Stomach (tissue), 9 donors: ENCODE results near the gene ADAMTS12. TPM values are rescaled to one million over a fixed set of nuclear protein-coding genes. Genes with fewer than 3 reads are reported as not detected.
A peak's percentile ranks its signal among the peaks of the same experiment; 100 is the strongest.

ENCODE experiments used
- DNase-seq, 2 donors: peaks; one replicate each; pipeline versions ENCODE4 v3.0.0 to v3.0.0-alpha.2; 2013 to 2019
- H3K27ac ChIP-seq, 5 donors: fragments of 200-600 bp in 4 of 5; sonication (generic) in 4 of 5; one replicate each; pipeline ENCODE4 v1.5.1; 2013 to 2019; ENCODE audit warnings: mild to moderate bottlenecking in 1 of 5, moderate library complexity in 1 of 5
- H3K27me3 ChIP-seq, 3 donors: fragments of 200-600 bp; sonication (generic); one replicate each; pipeline ENCODE4 v1.5.1; 2017 to 2019; ENCODE audit warnings: mixed run types in 1 of 3
- H3K36me3 ChIP-seq, 4 donors: fragments of 200-600 bp; sonication (generic); 1 replicate in 3 of 4; 2 replicates in 1 of 4; pipeline ENCODE4 v1.5.1; 2016 to 2019
- H3K4me1 ChIP-seq, 4 donors: fragments of 200-600 bp; sonication (generic); one replicate each; pipeline ENCODE4 v1.5.1; 2016 to 2019
- H3K4me3 ChIP-seq, 4 donors: fragments of 200-600 bp; sonication (generic) in 3 of 4; one replicate each; pipeline ENCODE4 v1.5.1; 2016 to 2019; ENCODE audit warnings: mild to moderate bottlenecking in 1 of 4
- H3K9me3 ChIP-seq, 4 donors: fragments of 200-600 bp; sonication (generic); one replicate each; pipeline ENCODE4 v1.5.1; 2016 to 2019
- CTCF ChIP-seq, 7 experiments: fragments of 450-650 bp in 4 of 7; fragments of 200-600 bp in 3 of 7; sonication (generic) in 3 of 7; IDR thresholded peaks; one replicate each; pipeline ENCODE4 v1.5.1; 2016 to 2019; ENCODE audit warnings: antibody characterized with exemption in 7 of 7, control low read depth in 2 of 7, mild to moderate bottlenecking in 1 of 7
- EP300 ChIP-seq: sonication (generic); formaldehyde crosslinking; IDR thresholded peaks from one replicate; pipeline ENCODE4 v1.6.1; 2017; ENCODE audit warnings: antibody characterized with exemption
- POLR2A ChIP-seq, 4 donors: fragments of 450-650 bp; IDR thresholded peaks; one replicate each; pipeline ENCODE4 v1.6.1; 2016; ENCODE audit warnings: antibody characterized with exemption in 4 of 4, control low read depth in 2 of 4, mild to moderate bottlenecking in 1 of 4, moderate library complexity in 1 of 4
- POLR2AphosphoS5 ChIP-seq, 3 donors: sonication (generic); formaldehyde crosslinking; IDR thresholded peaks; one replicate each; pipeline ENCODE4 v1.6.1; 2016; ENCODE audit warnings: antibody characterized with exemption in 3 of 3
- WGBS, 5 donors: extraction: QIAGEN DNeasy Blood & Tissue Kit in 3 of 5; methylation state at CpG; one replicate each; pipeline versions ENCODE4 v1.1.5 to v1.1.7; 2013 to 2018; 5-methylcytosine and 5-hydroxymethylcytosine counted together
- intact Hi-C: fragments of 100-400 bp; cut with DNase I; formaldehyde crosslinking; loops from one replicate; pipeline ENCODE4 v1.15.1; 2023; ENCODE audit warnings: low total_unique reads
- polyA plus RNA-seq, 3 donors: library from polyadenylated mRNA; stranded (reverse); fragments of 200-250 nt; gene quantifications; one replicate each; pipeline ENCODE4 v1.2.3, GENCODE V29; 2013
- total RNA-seq, 5 donors: library from RNA; depleted of rRNA; stranded (reverse); fragments of >200 nt; gene quantifications; one replicate each; pipeline versions ENCODE4 v1.1.0 to v1.2.3, GENCODE V29; 2014 to 2016
- donor health status: healthy with polysubstance abuse.
- donor health status: Bipolar disorder and iron deficiency.
- donor health status: healthy.

The ADAMTS12 gene
- total and polyA plus RNA-seq, 8 donors, result 0.14 to 17.1 (median 0.62) TPM; not detected in 1

DNA sequence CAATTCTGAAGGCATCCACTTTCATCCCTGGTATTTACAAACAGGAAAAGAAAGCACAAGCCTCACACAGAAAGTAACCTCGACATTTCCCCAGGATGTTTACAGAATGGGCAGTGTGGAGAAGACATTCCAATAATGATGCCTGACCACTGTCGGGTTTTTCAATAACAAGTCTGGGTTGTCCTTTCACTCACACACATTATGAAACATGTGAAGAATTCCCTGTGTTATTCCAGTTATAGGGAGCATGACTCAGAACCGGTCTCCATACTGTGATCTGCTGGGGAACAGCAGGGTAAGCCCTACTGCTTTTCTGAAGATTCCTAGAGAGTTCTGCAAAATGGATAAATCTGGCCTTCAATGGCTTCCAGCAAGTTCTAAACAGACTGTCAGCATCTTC, 155.3 kb downstream of the ADAMTS12 start:
- Histone ChIP-seq H3K4me1 (no peaks in the 10 kb centered on the region), H3K27ac (no peak overlapping the region), H3K4me3 (no peak overlapping the region), H3K36me3 (no peaks in the 10 kb centered on the region), H3K27me3 (no peaks in the 10 kb centered on the region), H3K9me3 (no peaks in the 10 kb centered on the region)
- intact Hi-C loops, result no loop called here
- TF ChIP-seq POLR2AphosphoS5 (IDR thresholded peaks at IDR 0.05) (peak in 2 of 3 donors; percentile 16 to 24), EP300 (no peak)
- DNase-seq, result no peak
- 45 to 70% (median 55%) methylated on average over 3 of the region's 3 CpGs for WGBS, 5 donors

DNA sequence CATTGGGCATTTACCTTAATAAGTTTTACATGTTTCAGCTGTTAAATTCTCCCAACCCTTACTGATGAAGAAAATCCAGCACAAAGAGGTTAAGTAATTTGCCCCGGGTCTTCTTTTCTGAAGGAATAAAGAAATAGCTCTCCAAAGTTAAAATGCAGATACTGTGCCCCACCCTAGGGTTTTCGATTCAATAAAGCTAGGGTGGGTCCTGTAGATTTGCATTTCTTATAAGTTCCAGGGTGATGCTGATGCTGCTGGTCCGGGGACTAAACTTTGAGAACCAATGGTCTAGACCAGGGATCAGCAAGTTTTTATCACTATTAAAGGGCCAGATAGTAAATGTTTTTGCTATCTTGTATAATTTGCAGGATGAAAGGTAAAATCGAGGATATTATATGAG, 156.7 kb downstream of the ADAMTS12 start:
- no peaks in the 10 kb centered on the region for H3K4me1 ChIP-seq
- no peak for DNase-seq
- TF ChIP-seq POLR2AphosphoS5 (IDR thresholded peaks at IDR 0.05) (no peak), POLR2A (IDR thresholded peaks at IDR 0.05) (no peak), EP300 (no peak), CTCF (IDR thresholded peaks at IDR 0.05) (no peak)
- H3K27ac ChIP-seq, result no peak overlapping the region
- H3K4me3 ChIP-seq, result no peak overlapping the region
- no peaks in the 10 kb centered on the region for H3K9me3 ChIP-seq
- intact Hi-C loops, result no loop called here
- no peaks in the 10 kb centered on the region for H3K27me3 ChIP-seq
- H3K36me3 ChIP-seq, result no peaks in the 10 kb centered on the region
- 74 to 81% (median 77%) methylated on average over 4 of the region's 4 CpGs for WGBS, 5 donors

GRCh38 chr5:33734537-33734936, 157.3 kb downstream of the ADAMTS12 start:
- H3K36me3 ChIP-seq, result no peaks in the 10 kb centered on the region
- no peak overlapping the region for H3K4me3 ChIP-seq
- H3K4me1 ChIP-seq, result no peaks in the 10 kb centered on the region
- WGBS, 5 donors, result 35 to 50% (median 39%) methylated on average over 3 of the region's 3 CpGs
- peak in 1 of 2 donors; percentile 68 for DNase-seq
- no peak overlapping the region for H3K27ac ChIP-seq
- TF ChIP-seq POLR2AphosphoS5 (IDR thresholded peaks at IDR 0.05), result no peak
- no peak for TF ChIP-seq EP300
- no peak for TF ChIP-seq POLR2A (IDR thresholded peaks at IDR 0.05)
- intact Hi-C loops, result no loop called here
- no peaks in the 10 kb centered on the region for H3K9me3 ChIP-seq
- no peaks in the 10 kb centered on the region for H3K27me3 ChIP-seq

- no peak for DNase-seq
- TF ChIP-seq POLR2AphosphoS5 (IDR thresholded peaks at IDR 0.05) (no peak), CTCF (IDR thresholded peaks at IDR 0.05) (no peak), POLR2A (IDR thresholded peaks at IDR 0.05) (no peak)
- Histone ChIP-seq H3K4me3 (no peak overlapping the region), H3K4me1 (no peaks in the 10 kb centered on the region), H3K27ac (no peak overlapping the region), H3K36me3 (no peaks in the 10 kb centered on the region), H3K9me3 (no peaks in the 10 kb centered on the region), H3K27me3 (no peaks in the 10 kb centered on the region)
- WGBS, 5 donors, result 78 to 94% (median 84%) methylated on average over 3 of the region's 3 CpGs
- intact Hi-C loops, result no loop called here
Observed at GRCh38 chr5:33733225-33733624, 158.6 kb downstream of the ADAMTS12 start.

DNA sequence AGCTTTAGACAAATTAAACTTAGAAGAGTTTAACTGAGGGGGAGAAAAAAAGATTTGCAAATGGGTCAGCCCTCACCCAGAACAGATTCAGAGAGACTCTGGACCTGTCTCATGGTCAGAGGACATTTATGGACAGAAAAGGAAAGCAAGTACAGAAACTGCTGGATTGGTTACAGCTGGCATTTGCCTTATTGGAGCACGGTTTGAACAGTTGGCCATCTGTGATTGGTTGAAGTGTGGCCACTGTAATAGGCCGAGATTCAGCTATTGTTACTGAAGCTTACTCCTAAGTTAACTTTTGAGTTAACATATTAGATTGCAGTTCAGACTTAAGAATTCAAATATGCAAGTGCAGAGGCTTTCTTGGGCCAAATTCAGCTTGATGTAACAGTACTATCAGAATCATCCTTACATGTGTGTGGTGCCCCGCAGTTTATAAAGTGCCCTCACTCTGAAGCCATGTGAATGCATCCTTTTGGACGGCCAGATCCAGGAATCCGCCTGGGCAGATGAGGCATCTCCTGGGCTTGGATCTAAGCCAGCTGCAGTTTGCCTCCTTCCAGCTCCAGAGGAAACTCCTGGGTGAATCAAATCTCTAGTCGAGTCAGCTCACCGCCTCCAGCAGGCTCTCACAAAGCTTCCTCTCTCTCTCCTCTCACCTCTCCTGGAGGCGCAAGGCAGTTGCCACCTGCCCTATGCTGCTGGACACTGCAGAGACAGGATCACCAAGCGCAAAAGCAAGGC, 165.2 kb downstream of the ADAMTS12 start:
- intact Hi-C loops, result no loop called here
- 54 to 84% (median 78%) methylated on average over 7 to 9 of the region's 9 CpGs for WGBS, 5 donors
- no peaks in the 10 kb centered on the region for H3K9me3 ChIP-seq
- H3K27ac ChIP-seq, result no peak overlapping the region
- peak in 1 of 2 donors; percentile 37 for DNase-seq
- H3K4me3 ChIP-seq, result no peak overlapping the region
- peaks cover 0 to 3% (median 1%) of the 10 kb centered on the region in 4 donors for H3K4me1 ChIP-seq
- no peaks in the 10 kb centered on the region for H3K36me3 ChIP-seq
- no peaks in the 10 kb centered on the region for H3K27me3 ChIP-seq
- TF ChIP-seq POLR2AphosphoS5 (IDR thresholded peaks at IDR 0.05) (no peak), CTCF (IDR thresholded peaks at IDR 0.05) (no peak), EP300 (no peak), POLR2A (IDR thresholded peaks at IDR 0.05) (no peak)
